NOMO-1 treated with DMSO at 0.1 percent for 48 hours (cell line): ENCODE measurements around the gene ATP5F1C.
A peak's percentile ranks its signal among the peaks of the same experiment; 100 is the strongest.
"Not testable (repeated sequence)": the region's sequence is repeated elsewhere in the genome, so short reads cannot be mapped to it uniquely, and the experiment has no call there.

Experiments used
- DNase-seq: peaks from one replicate; lab custom pipeline; 2025; ENCODE audit not compliant: unreplicated experiment; lab: John Stamatoyannopoulos, UW

ATP5F1C gene

GRCh38 chr10:7787857-7788638 lies at the start of gene ATP5F1C, which contains the start of gene KIN:
TSS of gene ATP5F1C (plus strand) at chr10:7788177. CDS start at chr10:7788208, 31 bp downstream.
TSS of gene KIN (minus strand) at chr10:7787993. CDS start at chr10:7787933, 60 bp downstream.
- peak; percentile 95 for DNase-seq

GRCh38 chr10:7738536-7739407 lies 49.2 kb upstream of the ATP5F1C start:
- DNase-seq, result no peak

GRCh38 chr10:7744307-7744706 lies 43.7 kb upstream of the ATP5F1C start:
- DNase-seq, result no peak

GRCh38 chr10:7748637-7749036 lies 39.3 kb upstream of the ATP5F1C start:
- not testable (repeated sequence) for DNase-seq

GRCh38 chr10:7750222-7750621 lies 37.8 kb upstream of the ATP5F1C start:
- no peak for DNase-seq

GRCh38 chr10:7752251-7752650 lies 35.7 kb upstream of the ATP5F1C start:
- DNase-seq, result no peak

- DNase-seq, result no peak
These were observed 32.9 kb upstream of the ATP5F1C start for GRCh38 chr10:7755103-7755502.

- DNase-seq, result no peak
These were observed 31.5 kb upstream of the ATP5F1C start for GRCh38 chr10:7756360-7756992.

- peak; percentile 1 for DNase-seq
These were observed 24.0 kb upstream of the ATP5F1C start for GRCh38 chr10:7763929-7764328.

GRCh38 chr10:7766241-7766640 lies 21.7 kb upstream of the ATP5F1C start:
- DNase-seq, result no peak

GRCh38 chr10:7767209-7767608 lies 20.8 kb upstream of the ATP5F1C start:
- no peak for DNase-seq

- no peak for DNase-seq
These were observed 19.6 kb upstream of the ATP5F1C start for GRCh38 chr10:7768417-7768816.

- DNase-seq, result no peak
These were observed 13.9 kb upstream of the ATP5F1C start for GRCh38 chr10:7773845-7774801.

GRCh38 chr10:7776777-7777176 lies 11.2 kb upstream of the ATP5F1C start:
- DNase-seq, result no peak

- DNase-seq, result not testable (repeated sequence)
These were observed 5.8 kb upstream of the ATP5F1C start for GRCh38 chr10:7782194-7782593.

- DNase-seq, result peak; percentile 44
These were observed 1.5 kb upstream of the ATP5F1C start for GRCh38 chr10:7786430-7786829.

GRCh38 chr10:7787150-7787856 lies 674 bp upstream of the ATP5F1C start:
- no peak for DNase-seq

GRCh38 chr10:7788639-7789286 lies 786 bp downstream of the ATP5F1C start:
- DNase-seq, result no peak

GRCh38 chr10:7789390-7789789 lies 1.4 kb downstream of the ATP5F1C start:
- no peak for DNase-seq
